Occipital lobe (tissue), 2 donors: Measurements from ENCODE around the gene RAB20. TPM values are rescaled to one million over a fixed set of nuclear protein-coding genes. Genes with fewer than 3 reads are reported as not detected.
"Not testable (repeated sequence)": the region's sequence is repeated elsewhere in the genome, so short reads cannot be mapped to it uniquely, and the experiment has no call there.

Experiments used
- DNase-seq: peaks from one replicate; lab custom pipeline; 2025; lab: John Stamatoyannopoulos, UW
- total RNA-seq: library from RNA; depleted of rRNA; stranded (reverse); fragments of >200 nt; gene quantifications from one replicate; pipeline ENCODE4 v1.2.3, GENCODE V29; 2014

RAB20 gene
- total RNA-seq, 1 donor from 2014 or later: 2.5 TPM

GRCh38 chr13:110554946-110555345, 6.6 kb downstream of the RAB20 start:
- DNase-seq: no peak

GRCh38 chr13:110554227-110554836, 7.2 kb downstream of the RAB20 start:
- DNase-seq: no peak

- no peak for DNase-seq
These were observed 8.1 kb downstream of the RAB20 start for GRCh38 chr13:110553417-110553816.

GRCh38 chr13:110552767-110553166, 8.8 kb downstream of the RAB20 start:
- DNase-seq: no peak

GRCh38 chr13:110551284-110551683, 10.2 kb downstream of the RAB20 start:
- DNase-seq: no peak

GRCh38 chr13:110549795-110550160, 11.7 kb downstream of the RAB20 start:
- DNase-seq: no peak

- DNase-seq: no peak
These were observed 12.4 kb downstream of the RAB20 start for GRCh38 chr13:110548891-110549794.

- no peak for DNase-seq
These were observed 14.6 kb downstream of the RAB20 start for GRCh38 chr13:110546926-110547325.

- no peak for DNase-seq
These were observed 15.1 kb downstream of the RAB20 start for GRCh38 chr13:110546378-110546777.

GRCh38 chr13:110542169-110542796, 19.2 kb downstream of the RAB20 start:
- DNase-seq: no peak

- DNase-seq: no peak
These were observed 20.0 kb downstream of the RAB20 start for GRCh38 chr13:110541526-110541920.

- DNase-seq: no peak
These were observed 20.5 kb downstream of the RAB20 start for GRCh38 chr13:110540871-110541525.

- DNase-seq: no peak
These were observed 21.6 kb downstream of the RAB20 start for GRCh38 chr13:110539894-110540293.

- no peak for DNase-seq
These were observed 22.9 kb downstream of the RAB20 start for GRCh38 chr13:110538632-110539031.

- no peak for DNase-seq
These were observed 25.4 kb downstream of the RAB20 start for GRCh38 chr13:110536006-110536693.

- no peak for DNase-seq
These were observed 26.0 kb downstream of the RAB20 start for GRCh38 chr13:110535526-110535925.

- DNase-seq: no peak
These were observed 27.5 kb downstream of the RAB20 start for GRCh38 chr13:110533771-110534670.

GRCh38 chr13:110532258-110532657, 29.3 kb downstream of the RAB20 start:
- DNase-seq: not testable (repeated sequence)

GRCh38 chr13:110531671-110532083, 29.8 kb downstream of the RAB20 start:
- no peak for DNase-seq

GRCh38 chr13:110531100-110531499, 30.4 kb downstream of the RAB20 start:
- no peak for DNase-seq
